ENCODE measurements around the gene GSG1. TPM values are rescaled to one million over a fixed set of nuclear protein-coding genes. Genes with fewer than 3 reads are reported as not detected.

Gene GSG1
- total RNA-seq, 5 donors from 2014 or later (not counting 1 experiment from before 2014, with no cell fraction given) = not detected

GRCh38 chr12:13073173-13073572 lies 30.3 kb downstream of the GSG1 start:
- no peaks in the 10 kb centered on the region for H3K4me1 Mint-ChIP-seq
- H3K27ac ChIP-seq (ENCODE audit: low read length) = no peak overlapping the region
- H3K36me3 ChIP-seq (ENCODE audit: control insufficient read depth in 2 of 2, extremely low read depth in 1 of 2, insufficient read depth in 1 of 2, low read length in 1 of 2) = peaks cover 4 to 19% of the 10 kb centered on the region in 2 donors
- H3K4me3 ChIP-seq (ENCODE audit: control insufficient read depth in 1 of 2, extremely low read depth in 1 of 2, low read length in 1 of 2) = no peak overlapping the region
- H3K4me3 Mint-ChIP-seq = no peak overlapping the region
- H3K27me3 ChIP-seq (replicated peaks in 1 of 2; ENCODE audit: control insufficient read depth in 2 of 2, extremely low read depth in 1 of 2, insufficient read depth in 2 of 2, low read length in 1 of 2) = no peaks in the 10 kb centered on the region
- H3K27me3 Mint-ChIP-seq = no peaks in the 10 kb centered on the region
- no peaks in the 10 kb centered on the region for H3K9me3 Mint-ChIP-seq
- H3K36me3 Mint-ChIP-seq = peaks cover 45% of the 10 kb centered on the region
- WGBS (ENCODE audit: insufficient coverage) = no CpG with 5 or more reads among the region's 3 CpGs
- no peaks in the 10 kb centered on the region for H3K4me1 ChIP-seq (ENCODE audit: control insufficient read depth in 1 of 2, extremely low read depth in 1 of 2, insufficient read depth in 2 of 2, low read length in 2 of 2)
- no peak for DNase-seq
- no peak for ATAC-seq (replicated peaks in 1 of 4)
- no peak overlapping the region for H3K27ac Mint-ChIP-seq
- H3K9me3 ChIP-seq = no peaks in the 10 kb centered on the region
- ChIA-PET CTCF (no interaction called here), POLR2A (interaction anchor here in 1 of 2 donors (0.6 kb wide), 1 partner anchor 157 kb away, joined by 15 read pairs; no protein-coding TSS in a partner anchor)

GRCh38 chr12:13071305-13072280 lies 31.9 kb downstream of the GSG1 start:
- H3K4me3 ChIP-seq (ENCODE audit: control insufficient read depth in 1 of 2, extremely low read depth in 1 of 2, low read length in 1 of 2) = no peak overlapping the region
- Mint-ChIP-seq H3K27ac (no peak overlapping the region), H3K36me3 (peaks cover 49% of the 10 kb centered on the region)

DNA sequence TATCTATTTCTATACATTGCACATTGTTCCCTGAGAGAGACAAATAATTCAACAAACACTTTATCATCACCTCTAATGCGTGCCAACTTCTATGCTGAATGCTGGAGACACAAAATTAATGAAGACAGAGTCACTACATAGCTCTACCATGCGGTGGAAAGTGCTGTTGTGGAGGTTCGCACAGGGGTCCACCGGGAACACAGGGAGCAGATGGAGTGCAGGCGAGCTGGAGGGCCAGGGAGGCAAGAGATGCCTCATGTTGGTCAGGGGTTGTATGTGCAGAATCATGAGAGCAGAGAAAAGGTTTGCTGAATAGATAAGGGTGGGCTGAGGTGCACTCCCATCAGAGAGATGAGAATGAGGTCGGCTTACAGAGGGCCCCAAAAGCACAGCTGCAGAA lies 34.1 kb downstream of the GSG1 start:
- Mint-ChIP-seq H3K4me1 (peaks cover 0 to 3% (median 0%) of the 10 kb centered on the region in 3 donors), H3K36me3 (peaks cover 47% of the 10 kb centered on the region), H3K27ac (no peak overlapping the region), H3K27me3 (no peaks in the 10 kb centered on the region), H3K4me3 (no peak overlapping the region), H3K9me3 (no peaks in the 10 kb centered on the region)
- H3K36me3 ChIP-seq (ENCODE audit: control insufficient read depth in 2 of 2, extremely low read depth in 1 of 2, insufficient read depth in 1 of 2, low read length in 1 of 2) = peaks cover 0 to 12% of the 10 kb centered on the region in 2 donors
- WGBS (ENCODE audit: insufficient coverage) = 89% methylated on average over 6 of the region's 6 CpGs
- H3K4me3 ChIP-seq (ENCODE audit: control insufficient read depth in 1 of 2, extremely low read depth in 1 of 2, low read length in 1 of 2) = no peak overlapping the region
- H3K4me1 ChIP-seq (ENCODE audit: control insufficient read depth in 1 of 2, extremely low read depth in 1 of 2, insufficient read depth in 2 of 2, low read length in 2 of 2) = no peaks in the 10 kb centered on the region
- ATAC-seq (replicated peaks in 1 of 4) = no peak
- H3K27me3 ChIP-seq (replicated peaks in 1 of 2; ENCODE audit: control insufficient read depth in 2 of 2, extremely low read depth in 1 of 2, insufficient read depth in 2 of 2, low read length in 1 of 2) = no peaks in the 10 kb centered on the region
- no peaks in the 10 kb centered on the region for H3K9me3 ChIP-seq
- DNase-seq = no peak
- POLR2A ChIA-PET = no interaction called here
- H3K27ac ChIP-seq (ENCODE audit: low read length) = no peak overlapping the region
- CTCF ChIA-PET = no interaction called here

More at GRCh38 chr12:13071305-13072280, 31.9 kb downstream of the GSG1 start:
- H3K27ac ChIP-seq (ENCODE audit: low read length) = no peak overlapping the region
- no peak overlapping the region for H3K4me3 Mint-ChIP-seq
- no peaks in the 10 kb centered on the region for H3K9me3 ChIP-seq
- ATAC-seq (replicated peaks in 1 of 4) = no peak
- CTCF ChIA-PET = interaction anchor here in 1 of 2 donors (0.7 kb wide), 1 partner anchor 26 kb away, joined by 7 read pairs; no protein-coding TSS in a partner anchor
- peaks cover 4 to 17% of the 10 kb centered on the region in 2 donors for H3K36me3 ChIP-seq (ENCODE audit: control insufficient read depth in 2 of 2, extremely low read depth in 1 of 2, insufficient read depth in 1 of 2, low read length in 1 of 2)
- H3K27me3 ChIP-seq (replicated peaks in 1 of 2; ENCODE audit: control insufficient read depth in 2 of 2, extremely low read depth in 1 of 2, insufficient read depth in 2 of 2, low read length in 1 of 2) = no peaks in the 10 kb centered on the region
- H3K4me1 ChIP-seq (ENCODE audit: control insufficient read depth in 1 of 2, extremely low read depth in 1 of 2, insufficient read depth in 2 of 2, low read length in 2 of 2) = no peaks in the 10 kb centered on the region
- H3K9me3 Mint-ChIP-seq = no peaks in the 10 kb centered on the region
- 97% methylated on average over 5 of the region's 10 CpGs for WGBS (ENCODE audit: insufficient coverage)
- no peaks in the 10 kb centered on the region for H3K27me3 Mint-ChIP-seq
- H3K4me1 Mint-ChIP-seq = peaks cover 0 to 3% (median 0%) of the 10 kb centered on the region in 3 donors
- POLR2A ChIA-PET = no interaction called here
- DNase-seq = no peak

DNA sequence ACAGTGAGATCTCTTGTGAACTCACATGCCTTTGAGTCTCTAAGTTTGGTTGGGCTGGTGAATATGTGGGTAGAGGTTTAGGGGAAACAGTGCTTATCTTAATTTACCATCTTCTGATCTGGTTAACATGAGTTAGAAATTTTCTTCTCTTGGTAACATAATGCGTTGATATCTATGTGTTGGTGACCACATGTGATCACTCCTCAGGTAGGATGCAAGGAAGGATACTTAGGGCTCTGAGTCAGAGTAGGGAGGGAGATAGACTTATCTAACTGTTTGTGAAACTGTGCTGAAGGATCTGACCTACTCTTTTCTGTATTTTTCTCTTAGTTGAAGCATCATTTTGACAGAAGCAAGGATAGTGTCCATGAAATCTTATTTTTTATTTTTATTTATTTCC lies 36.1 kb downstream of the GSG1 start:
- no peaks in the 10 kb centered on the region for H3K9me3 Mint-ChIP-seq
- DNase-seq = no peak
- POLR2A ChIA-PET = no interaction called here
- peaks cover 0 to 12% of the 10 kb centered on the region in 2 donors for H3K36me3 ChIP-seq (ENCODE audit: control insufficient read depth in 2 of 2, extremely low read depth in 1 of 2, insufficient read depth in 1 of 2, low read length in 1 of 2)
- no CpG with 5 or more reads among the region's 1 CpG for WGBS (ENCODE audit: insufficient coverage)
- H3K4me1 Mint-ChIP-seq = peaks cover 0 to 3% (median 0%) of the 10 kb centered on the region in 3 donors
- H3K9me3 ChIP-seq = no peaks in the 10 kb centered on the region
- no peak overlapping the region for H3K4me3 ChIP-seq (ENCODE audit: control insufficient read depth in 1 of 2, extremely low read depth in 1 of 2, low read length in 1 of 2)
- no peak for ATAC-seq (replicated peaks in 1 of 4)
- peaks cover 62% of the 10 kb centered on the region for H3K36me3 Mint-ChIP-seq
- H3K27me3 Mint-ChIP-seq = no peaks in the 10 kb centered on the region
- no peak overlapping the region for H3K27ac ChIP-seq (ENCODE audit: low read length)
- H3K4me3 Mint-ChIP-seq = no peak overlapping the region
- CTCF ChIA-PET = no interaction called here
- no peaks in the 10 kb centered on the region for H3K4me1 ChIP-seq (ENCODE audit: control insufficient read depth in 1 of 2, extremely low read depth in 1 of 2, insufficient read depth in 2 of 2, low read length in 2 of 2)
- no peaks in the 10 kb centered on the region for H3K27me3 ChIP-seq (replicated peaks in 1 of 2; ENCODE audit: control insufficient read depth in 2 of 2, extremely low read depth in 1 of 2, insufficient read depth in 2 of 2, low read length in 1 of 2)
- no peak overlapping the region for H3K27ac Mint-ChIP-seq

GRCh38 chr12:13066459-13066858 lies 37.0 kb downstream of the GSG1 start:
- Histone ChIP-seq H3K27me3 (replicated peaks in 1 of 2; ENCODE audit: control insufficient read depth in 2 of 2, extremely low read depth in 1 of 2, insufficient read depth in 2 of 2, low read length in 1 of 2) (no peaks in the 10 kb centered on the region), H3K27ac (ENCODE audit: low read length) (no peak overlapping the region), H3K36me3 (ENCODE audit: control insufficient read depth in 2 of 2, extremely low read depth in 1 of 2, insufficient read depth in 1 of 2, low read length in 1 of 2) (peaks cover 0 to 15% of the 10 kb centered on the region in 2 donors), H3K9me3 (no peaks in the 10 kb centered on the region), H3K4me3 (ENCODE audit: control insufficient read depth in 1 of 2, extremely low read depth in 1 of 2, low read length in 1 of 2) (no peak overlapping the region), H3K4me1 (ENCODE audit: control insufficient read depth in 1 of 2, extremely low read depth in 1 of 2, insufficient read depth in 2 of 2, low read length in 2 of 2) (no peaks in the 10 kb centered on the region)
- peaks cover 0 to 3% (median 0%) of the 10 kb centered on the region in 3 donors for H3K4me1 Mint-ChIP-seq
- no peak overlapping the region for H3K27ac Mint-ChIP-seq
- no peak overlapping the region for H3K4me3 Mint-ChIP-seq
- POLR2A ChIA-PET = no interaction called here
- DNase-seq (no peak), ATAC-seq (replicated peaks in 1 of 4) (no peak)
- no peaks in the 10 kb centered on the region for H3K27me3 Mint-ChIP-seq
- 80% methylated on average over 3 of the region's 7 CpGs for WGBS (ENCODE audit: insufficient coverage)
- peaks cover 66% of the 10 kb centered on the region for H3K36me3 Mint-ChIP-seq
- no peaks in the 10 kb centered on the region for H3K9me3 Mint-ChIP-seq
- CTCF ChIA-PET = no interaction called here

DNA sequence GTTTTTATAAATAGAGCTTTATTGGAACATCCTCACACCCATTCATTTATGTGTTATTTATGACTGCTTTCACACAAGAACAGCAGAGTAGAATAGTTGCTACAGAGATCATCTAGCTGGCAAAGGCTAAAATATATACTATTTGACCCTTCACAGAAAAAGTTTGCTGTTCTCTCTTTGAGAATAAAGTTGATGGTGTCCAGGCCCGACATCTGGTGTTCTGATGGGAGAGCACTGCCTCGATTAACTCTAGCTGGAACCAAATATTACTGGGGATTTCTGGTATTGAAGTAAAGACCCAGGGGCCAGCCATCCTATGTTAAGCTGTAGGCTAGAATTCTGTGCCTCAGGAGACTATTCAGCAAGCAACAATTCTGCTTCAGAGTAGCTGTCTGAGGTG lies 37.5 kb downstream of the GSG1 start:
- Histone ChIP-seq H3K4me1 (ENCODE audit: control insufficient read depth in 1 of 2, extremely low read depth in 1 of 2, insufficient read depth in 2 of 2, low read length in 2 of 2) (no peaks in the 10 kb centered on the region), H3K36me3 (ENCODE audit: control insufficient read depth in 2 of 2, extremely low read depth in 1 of 2, insufficient read depth in 1 of 2, low read length in 1 of 2) (peaks cover 0 to 16% of the 10 kb centered on the region in 2 donors), H3K9me3 (no peaks in the 10 kb centered on the region), H3K4me3 (ENCODE audit: control insufficient read depth in 1 of 2, extremely low read depth in 1 of 2, low read length in 1 of 2) (no peak overlapping the region), H3K27ac (ENCODE audit: low read length) (no peak overlapping the region), H3K27me3 (replicated peaks in 1 of 2; ENCODE audit: control insufficient read depth in 2 of 2, extremely low read depth in 1 of 2, insufficient read depth in 2 of 2, low read length in 1 of 2) (no peaks in the 10 kb centered on the region)
- Mint-ChIP-seq H3K9me3 (no peaks in the 10 kb centered on the region), H3K4me3 (no peak overlapping the region), H3K4me1 (peaks cover 0 to 3% (median 0%) of the 10 kb centered on the region in 3 donors), H3K27me3 (no peaks in the 10 kb centered on the region), H3K36me3 (peaks cover 68% of the 10 kb centered on the region), H3K27ac (no peak overlapping the region)
- no peak for DNase-seq
- CTCF ChIA-PET = no interaction called here
- POLR2A ChIA-PET = no interaction called here
- WGBS (ENCODE audit: insufficient coverage) = 100% methylated on average over 1 of the region's 2 CpGs
- no peak for ATAC-seq (replicated peaks in 1 of 4)
